Endothelial cell (in vitro differentiated cells): ENCODE results near the gene C1orf21. TPM values are rescaled to one million over a fixed set of nuclear protein-coding genes. Genes with fewer than 3 reads are reported as not detected.

ENCODE experiments used
- DNase-seq: peaks from one replicate; pipeline ENCODE4 v3.0.0; 2021; ENCODE audit warnings: low spot score
- H3K27ac Mint-ChIP-seq: one replicate; pipeline ENCODE4 v1.8.0; 2021; ENCODE audit warnings: mixed read lengths, inconsistent platforms; ENCODE audit not compliant: unreplicated experiment
- H3K27me3 Mint-ChIP-seq: one replicate; pipeline ENCODE4 v1.8.0; 2021; ENCODE audit warnings: mild to moderate bottlenecking, moderate library complexity, mixed read lengths, inconsistent platforms; ENCODE audit not compliant: unreplicated experiment
- H3K36me3 Mint-ChIP-seq: one replicate; pipeline ENCODE4 v1.8.0; 2021; ENCODE audit warnings: mild to moderate bottlenecking, low read depth, mixed read lengths, inconsistent platforms; ENCODE audit not compliant: unreplicated experiment
- H3K4me1 Mint-ChIP-seq: one replicate; pipeline ENCODE4 v1.8.0; 2021; ENCODE audit warnings: mild to moderate bottlenecking, mixed read lengths, inconsistent platforms; ENCODE audit not compliant: unreplicated experiment
- H3K4me3 Mint-ChIP-seq: one replicate; pipeline ENCODE4 v1.8.0; 2021; ENCODE audit warnings: mild to moderate bottlenecking, mixed read lengths, inconsistent platforms; ENCODE audit not compliant: unreplicated experiment
- H3K9me3 Mint-ChIP-seq: one replicate; pipeline ENCODE4 v1.8.0; 2021; ENCODE audit warnings: mixed read lengths, inconsistent platforms; ENCODE audit not compliant: unreplicated experiment
- CTCF ChIP-seq: fragments of 200-600 bp; sonication (generic); IDR thresholded peaks from one replicate; pipeline ENCODE4 v1.5.0; 2021; ENCODE audit warnings: antibody characterized with exemption; ENCODE audit not compliant: unreplicated experiment
- total RNA-seq: library from RNA; stranded (reverse); fragmentation: NEBNext Ultra II Directional; extraction: Animal tissue kit (Norgen Biotek cat#: 25700); gene quantifications from one replicate; pipeline ENCODE4 v1.2.1, GENCODE V29; 2021; ENCODE audit not compliant: unreplicated experiment

Gene C1orf21
- total RNA-seq, 1 donor from 2014 or later, result 7.5 TPM

GRCh38 chr1:184423649-184424048 lies 36.8 kb downstream of the C1orf21 start:
- H3K27ac Mint-ChIP-seq, result no peak overlapping the region
- peaks cover 34% of the 10 kb centered on the region for H3K4me1 Mint-ChIP-seq
- H3K27me3 Mint-ChIP-seq, result no peaks in the 10 kb centered on the region
- TF ChIP-seq CTCF, result no peak
- no peaks in the 10 kb centered on the region for H3K9me3 Mint-ChIP-seq
- DNase-seq, result no peak
- no peaks in the 10 kb centered on the region for H3K36me3 Mint-ChIP-seq
- no peak overlapping the region for H3K4me3 Mint-ChIP-seq

GRCh38 chr1:184424157-184424556 lies 37.3 kb downstream of the C1orf21 start:
- H3K9me3 Mint-ChIP-seq, result no peaks in the 10 kb centered on the region
- H3K27ac Mint-ChIP-seq, result no peak overlapping the region
- no peaks in the 10 kb centered on the region for H3K36me3 Mint-ChIP-seq
- TF ChIP-seq CTCF, result no peak
- no peak for DNase-seq
- peaks cover 29% of the 10 kb centered on the region for H3K4me1 Mint-ChIP-seq
- no peak overlapping the region for H3K4me3 Mint-ChIP-seq
- no peaks in the 10 kb centered on the region for H3K27me3 Mint-ChIP-seq

GRCh38 chr1:184424945-184425344 lies 38.1 kb downstream of the C1orf21 start:
- DNase-seq, result no peak
- H3K4me1 Mint-ChIP-seq, result peaks cover 21% of the 10 kb centered on the region
- TF ChIP-seq CTCF, result no peak
- no peaks in the 10 kb centered on the region for H3K27me3 Mint-ChIP-seq
- H3K4me3 Mint-ChIP-seq, result no peak overlapping the region
- no peak overlapping the region for H3K27ac Mint-ChIP-seq
- no peaks in the 10 kb centered on the region for H3K9me3 Mint-ChIP-seq
- no peaks in the 10 kb centered on the region for H3K36me3 Mint-ChIP-seq

- H3K27ac Mint-ChIP-seq, result no peak overlapping the region
- no peaks in the 10 kb centered on the region for H3K27me3 Mint-ChIP-seq
- H3K36me3 Mint-ChIP-seq, result no peaks in the 10 kb centered on the region
- H3K4me3 Mint-ChIP-seq, result no peak overlapping the region
- H3K4me1 Mint-ChIP-seq, result peaks cover 19% of the 10 kb centered on the region
- TF ChIP-seq CTCF, result no peak
- H3K9me3 Mint-ChIP-seq, result no peaks in the 10 kb centered on the region
- DNase-seq, result no peak
Measured at GRCh38 chr1:184425449-184426277, 38.8 kb downstream of the C1orf21 start.

GRCh38 chr1:184426278-184426674 lies 39.4 kb downstream of the C1orf21 start:
- Mint-ChIP-seq H3K36me3 (no peaks in the 10 kb centered on the region), H3K27ac (no peak overlapping the region), H3K4me1 (peaks cover 19% of the 10 kb centered on the region), H3K4me3 (no peak overlapping the region), H3K9me3 (no peaks in the 10 kb centered on the region), H3K27me3 (no peaks in the 10 kb centered on the region)
- no peak for DNase-seq
- no peak for TF ChIP-seq CTCF
